GM23338 (cell line): ENCODE measurements around the gene ABCA12. TPM values are rescaled to one million over a fixed set of nuclear protein-coding genes. Genes with fewer than 3 reads are reported as not detected.

Experiments
- CREB1 ChIP-seq: fragments of 250-450 bp; sonication (Bioruptor Pico); IDR thresholded peaks from 2 replicates; pipeline ENCODE4 v1.5.0; 2020; ENCODE audit warnings: low read depth, mild to moderate bottlenecking, moderate library complexity
- CTCF ChIP-seq, 2 experiments: fragments of 200-600 bp in 1 of 2; sonication (generic) in 1 of 2; conservative IDR thresholded peaks; 2 replicates each; pipeline versions ENCODE4 v1.5.1 to v1.6.1; 2016 to 2017; ENCODE audit warnings: antibody characterized with exemption in 2 of 2, low read depth in 2 of 2, mild to moderate bottlenecking in 2 of 2, moderate library complexity in 1 of 2
- ETS1 ChIP-seq: IDR thresholded peaks from 2 replicates; pipeline ENCODE4 v1.6.1; 2016; ENCODE audit warnings: antibody characterized with exemption
- EZH2 ChIP-seq: fragments of 200-600 bp; sonication (generic); IDR thresholded peaks from one replicate; pipeline ENCODE4 v1.8.0; 2017; ENCODE audit warnings: antibody characterized with exemption, mild to moderate bottlenecking, low read depth; ENCODE audit not compliant: unreplicated experiment
- EZH2phosphoT487 ChIP-seq: fragments of 200-600 bp; sonication (generic); IDR thresholded peaks from one replicate; pipeline ENCODE4 v1.8.1; 2018; ENCODE audit warnings: antibody characterized with exemption; ENCODE audit not compliant: unreplicated experiment
- JUNB ChIP-seq: IDR thresholded peaks from one replicate; pipeline ENCODE4 v1.6.1; 2016; ENCODE audit warnings: antibody characterized with exemption; ENCODE audit not compliant: unreplicated experiment
- NANOG ChIP-seq: IDR thresholded peaks from 2 replicates; pipeline ENCODE4 v1.6.1; 2016; ENCODE audit warnings: antibody characterized with exemption, borderline replicate concordance
- ZNF114 ChIP-seq: fragments of 250-450 bp; sonication (Bioruptor Pico); IDR thresholded peaks from 2 replicates; pipeline ENCODE4 v1.5.0; 2020; ENCODE audit warnings: mild to moderate bottlenecking, moderate library complexity
- ZNF331 ChIP-seq: fragments of 250-450 bp; sonication (Bioruptor Pico); IDR thresholded peaks from 2 replicates; pipeline ENCODE4 v1.5.0; 2020; ENCODE audit warnings: low read depth, mild to moderate bottlenecking, moderate library complexity
- ZNF462 ChIP-seq: fragments of 250-450 bp; sonication (Bioruptor Pico); IDR thresholded peaks from 2 replicates; pipeline ENCODE4 v1.5.0; 2020; ENCODE audit warnings: mild to moderate bottlenecking, moderate library complexity
- polyA plus RNA-seq: library from polyadenylated mRNA; unstranded; fragments of >200 nt; fragmentation: Nextera tagmentation; extraction: Ambion mirVana; gene quantifications from 2 replicates; pipeline ENCODE4 v1.2.1, GENCODE V29; 2016
- total RNA-seq: library from RNA; depleted of rRNA; stranded (reverse); fragments of >200 nt; shearing (Covaris generic); gene quantifications from 2 replicates; pipeline ENCODE4 v1.2.3, GENCODE V29; 2014

Gene ABCA12
- total and polyA plus RNA-seq, 2 experiments from 2014 or later = 0.05 to 0.10 TPM

- no peak for TF ChIP-seq ZNF462 (CRISPR knock-in tag)
- no peak for TF ChIP-seq JUNB
- TF ChIP-seq ZNF114 = no peak
- no peak for TF ChIP-seq NANOG
- TF ChIP-seq ZNF331 (CRISPR knock-in tag) = no peak
- no peak for TF ChIP-seq CTCF (conservative IDR thresholded peaks at IDR 0.05; ENCODE audit: low read depth in 2 of 2)
- TF ChIP-seq EZH2phosphoT487 = no peak
- TF ChIP-seq ETS1 = no peak
- no peak for TF ChIP-seq CREB1 (CRISPR knock-in tag)
- TF ChIP-seq EZH2 = no peak
Measured at GRCh38 chr2:214896274-214896673, 242.2 kb downstream of the ABCA12 start (continued).
